ENCODE results near the gene SP8.
"Not testable (repeated sequence)": the region's sequence is repeated elsewhere in the genome, so short reads cannot be mapped to it uniquely, and the experiment has no call there.

Gene SP8

DNA sequence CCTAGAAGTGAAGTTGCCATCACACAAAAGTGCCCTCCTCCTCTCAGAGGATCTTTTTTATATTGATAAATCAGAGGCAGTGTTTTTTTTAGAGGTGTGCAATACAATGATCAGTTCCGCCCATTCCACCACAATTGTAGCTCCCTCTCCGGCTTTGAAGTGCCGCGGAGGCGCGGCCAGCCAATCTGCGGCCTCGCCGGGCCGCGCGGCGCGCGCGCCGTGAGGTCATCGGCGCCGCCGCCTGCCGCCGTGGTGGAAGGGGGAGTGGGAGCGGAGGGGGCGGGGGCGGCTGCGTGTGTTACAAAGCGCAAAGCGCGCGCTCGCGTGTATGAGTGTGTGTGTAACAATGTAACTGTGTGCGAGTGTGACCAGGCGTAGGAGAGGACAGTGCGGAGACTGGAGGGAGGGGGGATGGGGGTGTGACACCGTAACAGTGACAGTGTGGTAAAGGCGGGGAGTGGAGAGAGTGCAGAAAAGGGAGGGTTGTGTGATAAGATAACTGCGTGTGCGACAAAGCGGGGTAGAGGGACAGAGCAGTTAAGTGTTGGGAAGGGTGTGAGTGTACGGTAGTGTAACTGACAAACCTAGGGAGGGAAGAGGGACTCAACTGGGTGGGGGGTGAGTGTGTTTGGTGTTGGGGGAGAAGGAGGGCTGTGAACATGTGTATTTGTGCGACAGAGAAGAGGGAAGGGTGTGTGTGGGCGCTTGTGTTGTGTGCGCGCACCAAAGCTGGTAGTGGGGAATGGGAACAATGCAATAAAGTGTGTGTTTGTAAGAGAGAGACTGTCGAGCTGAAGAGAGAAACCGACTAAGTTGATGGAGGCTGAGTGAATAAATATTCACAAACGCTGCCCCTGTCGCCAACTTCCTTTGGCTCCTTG, at the start of gene SP8:
TSS of gene SP8 (minus strand) at position 108 of the 881 bp plus-strand sequence. CDS start at position 20, 88 bp downstream.
- no peak for DNase-seq (ENCODE audit: low read depth in 2 of 2)

DNA sequence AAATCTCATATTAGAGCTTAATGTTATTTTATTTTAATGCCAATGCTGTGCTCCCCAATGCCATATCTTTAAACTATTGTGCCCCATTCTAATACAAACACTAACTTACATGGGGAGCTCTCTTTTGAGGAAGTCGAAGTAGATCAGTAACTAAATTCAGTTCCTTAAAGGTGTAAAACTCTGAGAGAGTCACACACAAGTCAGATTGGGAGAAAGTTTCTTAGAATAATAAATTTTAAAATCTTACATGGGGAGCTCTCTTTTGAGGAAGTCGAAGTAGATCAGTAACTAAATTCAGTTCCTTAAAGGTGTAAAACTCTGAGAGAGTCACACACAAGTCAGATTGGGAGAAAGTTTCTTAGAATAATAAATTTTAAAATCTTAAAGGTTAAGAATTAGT, 49.7 kb upstream of the SP8 start:
- DNase-seq (ENCODE audit: low read depth in 2 of 2) = not testable (repeated sequence)

DNA sequence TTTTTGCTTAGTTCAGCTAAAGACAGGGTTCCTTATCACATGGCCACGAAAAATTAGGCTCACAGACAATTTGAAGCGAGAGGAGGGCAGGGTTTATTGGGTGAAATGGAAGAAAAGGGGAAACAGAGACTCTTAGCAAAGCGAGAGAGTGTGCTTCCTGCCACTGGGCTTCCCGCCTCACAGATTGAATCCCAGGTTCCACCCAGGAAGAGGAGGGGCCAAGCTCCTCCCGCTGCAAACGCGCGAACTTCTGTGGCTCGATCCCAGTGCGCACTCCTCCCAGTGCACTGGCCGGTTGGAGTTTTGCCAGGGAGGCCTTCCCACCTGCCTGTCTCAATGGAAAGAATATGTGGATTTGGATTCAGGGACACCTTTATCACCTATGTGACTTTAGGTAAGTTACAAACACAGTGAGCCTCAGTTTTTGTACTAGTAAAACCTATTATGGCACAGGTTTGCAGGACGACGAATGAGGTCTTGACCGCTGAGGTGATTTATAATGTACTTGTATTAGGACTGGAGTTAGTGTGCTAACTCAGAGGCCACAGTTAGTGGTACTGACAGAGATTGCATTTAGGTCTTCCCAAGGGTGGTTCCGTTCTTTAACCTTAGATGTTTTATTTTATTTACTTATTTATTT, 48.5 kb upstream of the SP8 start:
- no peak for DNase-seq (ENCODE audit: low read depth in 2 of 2)

DNA sequence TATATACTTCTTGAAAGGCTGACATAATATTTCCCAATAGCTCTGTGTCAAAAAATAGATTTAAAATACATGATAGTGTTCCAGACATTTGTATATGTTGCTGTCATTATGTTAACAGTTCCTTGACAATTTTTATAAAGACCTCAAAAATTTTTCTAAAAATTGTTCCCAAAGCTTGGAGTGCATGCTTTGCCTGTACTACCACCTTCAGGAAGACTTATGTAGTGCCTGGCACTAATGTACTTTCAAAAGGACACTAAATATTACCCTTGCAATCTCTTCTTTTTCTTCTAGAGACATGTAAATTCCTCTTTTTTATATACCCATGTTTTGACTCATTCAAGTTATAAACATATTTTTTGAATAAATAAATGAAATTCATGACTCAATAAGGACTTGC, 48.0 kb upstream of the SP8 start:
- no peak for DNase-seq (ENCODE audit: low read depth in 2 of 2)

DNA sequence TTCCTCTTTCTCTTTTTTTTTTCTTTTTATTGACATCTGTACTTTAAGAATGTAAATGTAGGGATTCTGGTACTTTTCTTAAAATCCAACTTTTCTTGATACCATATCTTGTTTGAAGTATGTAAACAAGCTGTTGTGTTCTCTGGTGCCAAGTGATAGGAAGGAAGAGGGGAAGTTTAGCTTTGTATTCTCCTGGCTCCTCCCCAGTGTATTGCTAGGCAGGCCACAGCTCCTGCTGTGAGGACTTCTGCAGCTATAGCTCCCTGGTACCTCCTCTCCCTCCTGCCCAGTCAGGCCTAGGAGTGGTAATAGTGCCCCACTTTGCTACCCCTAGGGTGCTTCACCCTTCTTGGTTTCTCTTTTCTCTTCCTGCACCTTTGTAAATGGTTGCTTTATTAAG, 45.3 kb upstream of the SP8 start:
- no peak for DNase-seq (ENCODE audit: low read depth in 2 of 2)

DNA sequence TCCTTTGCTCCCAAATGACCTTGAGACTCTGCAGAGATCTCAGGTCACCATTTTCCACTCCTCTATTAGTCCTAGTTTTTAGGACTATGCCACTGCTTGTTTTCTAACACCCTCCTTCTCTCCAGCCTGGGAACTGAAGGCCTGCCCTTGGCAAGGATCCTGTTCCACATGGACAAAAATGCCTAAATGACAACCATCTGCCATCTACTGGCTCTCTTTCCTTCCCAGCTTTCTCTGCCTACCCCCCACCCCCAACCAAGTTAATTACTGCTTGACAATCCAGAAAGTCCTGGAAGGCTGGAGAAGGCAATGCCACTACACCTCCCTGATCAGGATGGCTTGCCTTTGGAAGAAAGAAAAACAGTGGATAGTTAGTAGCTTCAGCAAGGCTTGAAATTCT, 44.8 kb upstream of the SP8 start:
- DNase-seq (ENCODE audit: low read depth in 2 of 2) = no peak

DNA sequence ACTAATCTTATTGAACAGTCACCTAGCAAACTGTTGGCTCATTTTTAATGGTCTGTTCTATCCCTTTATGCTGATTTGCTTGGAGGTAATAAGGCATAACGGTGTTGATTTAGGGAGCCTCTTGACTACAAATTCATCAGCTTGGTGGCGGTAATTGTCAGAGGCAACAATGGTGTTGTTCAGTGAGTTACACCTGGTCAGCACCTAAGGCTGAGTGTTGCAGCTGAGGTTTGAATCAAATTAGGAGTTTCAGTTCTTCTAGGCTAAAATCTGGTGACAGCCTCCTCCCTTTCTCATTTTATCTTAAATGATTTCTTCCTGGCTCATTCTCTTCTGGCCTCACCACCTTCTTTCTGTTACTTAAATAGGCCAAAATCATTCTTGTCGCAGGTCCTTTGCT, 42.3 kb upstream of the SP8 start:
- no peak for DNase-seq (ENCODE audit: low read depth in 2 of 2)

DNA sequence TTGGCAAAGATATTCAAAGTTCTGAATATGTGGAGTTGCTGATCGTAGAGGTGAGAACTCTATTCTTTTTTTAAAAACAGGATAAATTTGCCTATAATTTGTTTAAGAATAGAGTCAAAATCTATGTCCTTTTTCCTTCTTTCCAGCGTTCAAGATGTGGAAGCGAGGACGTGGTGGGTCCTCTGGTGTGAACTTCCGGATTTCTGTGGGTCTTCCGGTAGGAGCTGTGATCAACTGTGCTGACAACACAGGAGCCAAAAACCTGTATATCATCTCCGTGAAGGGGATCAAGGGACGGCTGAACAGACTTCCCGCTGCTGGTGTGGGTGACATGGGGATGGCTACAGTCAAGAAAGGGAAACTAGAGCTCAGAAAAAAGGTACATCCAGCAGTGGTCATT, 40.5 kb upstream of the SP8 start:
- DNase-seq (ENCODE audit: low read depth in 2 of 2) = no peak

DNA sequence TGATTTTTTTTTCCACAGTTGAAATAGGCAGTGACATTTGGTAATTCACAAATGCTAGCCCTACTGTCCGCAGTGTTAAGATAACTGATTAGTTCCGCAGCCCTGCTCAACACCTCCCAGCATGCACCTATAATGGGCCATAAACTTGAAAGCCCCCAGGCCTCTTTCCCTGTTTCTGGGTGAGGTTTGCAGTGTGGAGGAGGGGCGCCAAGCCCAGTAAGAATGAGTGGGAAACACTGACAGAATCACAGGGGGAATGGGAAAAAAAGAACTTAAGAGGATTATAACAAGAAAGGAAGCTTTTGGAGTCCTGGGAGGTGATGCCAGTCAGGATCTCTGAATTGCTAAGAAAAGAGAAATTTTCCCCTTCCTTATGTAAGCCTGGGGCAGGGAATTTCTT, 39.6 kb upstream of the SP8 start:
- DNase-seq (ENCODE audit: low read depth in 2 of 2) = no peak

DNA sequence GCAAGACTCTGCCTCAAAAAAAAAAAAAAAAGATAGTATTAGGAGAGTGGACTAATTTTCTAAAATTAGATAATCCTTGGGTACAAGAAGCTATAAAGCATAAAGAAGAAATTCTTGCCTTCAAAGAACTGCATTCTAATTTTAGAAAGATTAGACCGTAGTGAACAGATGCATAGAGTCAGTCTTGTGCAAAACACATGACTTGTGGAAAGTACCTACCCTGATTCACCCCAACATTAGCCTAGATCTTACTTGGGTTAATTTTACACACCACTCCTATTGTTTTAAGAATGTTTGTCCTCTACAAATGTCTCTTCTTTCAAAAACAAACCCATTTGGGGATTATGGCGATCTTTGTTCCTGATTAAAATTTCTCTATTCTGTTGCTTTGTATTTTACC, 38.9 kb upstream of the SP8 start:
- DNase-seq (ENCODE audit: low read depth in 2 of 2) = no peak

DNA sequence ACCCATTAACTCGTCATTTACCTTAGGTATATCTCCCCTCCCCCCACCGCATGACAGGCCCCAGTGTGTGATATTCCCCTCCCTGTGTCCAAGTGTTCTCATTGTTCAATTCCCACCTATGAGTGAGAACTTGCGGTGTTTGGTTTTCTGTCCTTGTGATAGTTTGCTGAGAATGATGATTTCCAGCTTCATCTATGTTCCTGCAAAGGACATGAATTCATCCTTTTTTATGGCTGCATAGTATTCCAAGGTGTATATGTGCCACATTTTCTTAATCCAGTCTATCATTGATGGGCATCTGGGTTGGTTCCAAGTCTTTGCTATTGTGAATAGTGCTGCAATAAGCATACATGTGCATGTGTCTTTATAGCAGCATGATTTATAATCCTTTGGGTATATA, 34.7 kb upstream of the SP8 start:
- not testable (repeated sequence) for DNase-seq (ENCODE audit: low read depth in 2 of 2)

DNA sequence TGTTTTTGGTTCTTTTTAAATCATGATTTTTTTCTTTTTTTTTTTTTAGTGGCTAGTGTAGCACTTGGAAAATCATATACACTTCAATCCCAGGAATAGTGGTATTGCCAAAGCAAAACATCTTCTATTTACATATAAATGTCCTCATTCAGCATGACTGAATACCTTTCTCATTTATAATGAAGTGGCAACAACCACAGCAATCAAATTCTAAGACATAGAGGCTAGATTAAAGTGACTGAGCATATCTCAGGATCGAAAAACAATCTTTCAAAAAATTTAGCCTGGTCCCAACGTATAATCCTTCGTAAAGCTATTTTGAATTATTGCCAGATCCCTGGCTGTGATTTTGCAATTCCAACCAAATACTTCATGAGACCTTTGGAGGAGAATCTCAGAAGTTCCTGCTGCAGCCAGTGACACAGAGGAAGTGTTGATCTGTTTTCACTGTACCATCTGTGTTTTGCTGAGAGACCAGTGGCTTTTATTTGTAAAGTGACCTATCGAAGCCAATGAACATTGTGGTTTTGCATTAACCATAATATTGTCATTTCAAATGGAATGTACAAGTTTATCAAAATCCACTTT, 29.8 kb upstream of the SP8 start:
- DNase-seq (ENCODE audit: low read depth in 2 of 2) = no peak

DNA sequence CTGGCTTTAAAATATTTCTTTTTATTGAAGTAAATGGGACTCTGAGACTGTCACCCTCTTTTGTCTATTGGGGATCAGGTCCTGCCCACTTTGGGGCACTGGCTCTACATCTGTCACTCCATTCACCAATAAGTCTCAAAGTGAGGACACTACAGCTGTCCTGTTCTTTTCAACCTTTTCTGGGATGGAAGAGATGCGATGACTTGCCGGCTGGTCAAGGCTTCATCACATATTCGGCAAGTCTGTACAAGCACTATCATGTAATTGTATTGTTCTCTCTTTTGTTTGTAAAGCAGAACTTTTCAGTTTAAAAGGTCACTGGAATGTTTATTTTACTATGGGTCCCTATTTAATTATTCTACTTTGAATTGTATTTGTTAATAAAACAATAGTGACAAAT, 17.7 kb upstream of the SP8 start:
- DNase-seq (ENCODE audit: low read depth in 2 of 2) = no peak

DNA sequence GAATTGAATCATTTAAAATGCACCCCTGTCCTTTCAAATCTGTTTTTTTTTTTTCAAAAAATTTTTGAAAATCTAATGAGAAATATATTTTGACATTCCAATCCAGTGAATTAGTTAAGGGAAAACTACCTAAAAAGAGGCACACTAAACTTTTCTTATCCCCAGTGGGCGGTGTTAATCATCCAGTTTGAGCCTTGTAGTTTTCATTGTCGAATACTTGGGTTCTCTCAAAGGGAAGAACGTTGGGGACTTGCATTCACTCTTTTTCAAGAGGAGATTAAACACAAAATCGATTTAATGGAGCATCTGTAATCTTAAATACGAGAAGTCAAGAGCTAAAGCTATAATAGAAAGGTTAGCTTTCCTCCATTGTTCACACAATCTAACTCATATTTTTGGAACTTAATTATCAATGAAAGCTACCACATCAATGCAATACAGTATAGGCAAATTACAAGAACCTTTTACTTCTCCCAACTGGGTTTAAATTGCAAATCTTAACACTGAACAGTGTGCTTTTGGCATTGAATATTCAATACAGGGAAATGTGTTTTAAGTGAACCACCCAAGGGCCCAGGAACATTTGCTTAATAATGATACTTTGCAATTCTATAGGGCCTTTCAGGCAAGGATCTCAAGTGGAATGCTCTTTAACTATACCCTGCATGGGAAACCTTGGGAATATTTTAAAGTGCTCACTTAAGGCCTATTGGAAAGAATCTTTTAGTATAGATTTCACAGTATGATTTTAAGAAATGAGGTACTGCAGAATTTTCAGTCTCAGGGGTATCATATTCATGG, 13.1 kb upstream of the SP8 start:
- DNase-seq (ENCODE audit: low read depth in 2 of 2) = no peak

DNA sequence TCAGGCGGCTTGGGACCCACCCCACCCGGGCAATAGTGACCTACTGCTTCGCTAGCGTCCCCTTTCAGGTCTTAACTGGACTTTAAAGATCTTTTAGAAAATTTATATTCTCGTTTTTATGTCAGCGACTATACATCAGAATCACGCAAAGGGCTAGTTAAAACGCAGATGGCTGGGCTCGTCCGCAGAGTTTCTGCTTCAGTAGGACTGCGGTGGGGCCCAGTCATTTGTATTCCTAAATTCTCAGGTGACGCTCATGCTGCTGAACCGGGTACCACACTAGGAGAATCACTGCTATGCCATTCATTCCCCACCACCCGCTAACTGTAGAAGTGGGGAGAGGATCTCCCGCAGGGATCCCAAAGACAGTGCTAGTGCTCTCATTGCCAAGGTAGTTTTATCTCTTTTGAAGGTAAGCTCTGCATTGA, 12.0 kb upstream of the SP8 start:
- no peak for DNase-seq (ENCODE audit: low read depth in 2 of 2)

DNA sequence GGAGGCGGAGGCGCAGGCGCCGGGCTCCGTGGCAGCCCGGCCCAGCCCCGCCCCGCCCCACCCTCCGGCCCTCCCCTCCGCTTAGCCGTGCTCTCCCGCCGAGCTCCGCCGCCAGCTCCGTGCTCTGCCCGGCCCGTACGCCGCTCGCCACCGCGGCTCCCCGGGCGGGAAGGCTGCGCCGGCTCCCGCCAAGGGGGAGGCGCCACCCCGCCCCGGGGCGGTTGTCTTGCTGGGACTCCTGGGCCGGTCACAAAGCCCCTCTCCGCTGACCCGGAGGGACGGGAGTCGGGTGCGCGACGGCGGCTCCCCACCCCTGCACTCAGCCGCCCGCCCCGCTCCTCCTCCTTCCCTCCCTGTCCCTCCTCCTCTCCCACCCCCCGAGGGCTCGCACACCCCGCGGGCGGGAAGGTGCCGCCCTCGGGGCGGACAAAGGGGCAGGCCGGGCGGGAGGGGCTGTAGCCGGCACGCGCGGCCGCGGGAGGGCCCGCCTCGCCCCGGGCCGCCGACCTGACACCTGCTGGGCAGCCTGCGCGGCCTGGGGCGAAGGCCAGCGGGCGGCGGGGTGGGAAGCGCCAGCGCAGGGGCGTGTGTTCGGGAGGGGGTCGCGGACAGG, 11.5 kb upstream of the SP8 start:
- DNase-seq (ENCODE audit: low read depth in 2 of 2) = no peak

DNA sequence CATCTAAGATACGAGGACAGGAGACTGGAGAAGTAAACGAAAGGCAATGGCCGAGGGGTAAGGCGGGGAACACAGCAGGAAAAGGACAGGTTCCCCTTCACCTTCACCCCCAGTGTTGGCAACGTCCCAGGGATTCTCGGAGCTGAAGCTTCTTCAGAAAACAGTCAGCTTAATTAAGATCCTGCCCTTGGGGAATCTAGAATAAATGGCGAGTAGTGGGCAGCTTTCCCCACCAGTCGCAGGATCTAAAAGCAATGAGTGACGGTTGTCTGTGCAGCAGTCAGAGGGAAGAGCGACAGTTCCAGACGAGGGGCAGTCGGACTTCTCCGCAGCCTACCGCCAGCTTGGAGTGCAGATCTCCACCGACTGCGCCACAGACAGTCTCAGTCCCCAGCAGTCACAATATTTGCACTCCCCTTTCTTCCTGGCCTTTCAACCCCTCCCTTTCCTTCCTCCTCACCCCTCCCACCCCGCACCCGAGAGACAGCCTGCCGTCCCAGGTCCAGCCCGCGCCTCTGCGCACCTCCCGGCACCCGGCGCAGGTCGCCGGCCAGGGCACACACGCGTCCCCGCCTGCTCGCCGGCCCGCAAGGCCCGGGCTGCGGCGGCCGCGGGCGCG, 10.9 kb upstream of the SP8 start:
- no peak for DNase-seq (ENCODE audit: low read depth in 2 of 2)

DNA sequence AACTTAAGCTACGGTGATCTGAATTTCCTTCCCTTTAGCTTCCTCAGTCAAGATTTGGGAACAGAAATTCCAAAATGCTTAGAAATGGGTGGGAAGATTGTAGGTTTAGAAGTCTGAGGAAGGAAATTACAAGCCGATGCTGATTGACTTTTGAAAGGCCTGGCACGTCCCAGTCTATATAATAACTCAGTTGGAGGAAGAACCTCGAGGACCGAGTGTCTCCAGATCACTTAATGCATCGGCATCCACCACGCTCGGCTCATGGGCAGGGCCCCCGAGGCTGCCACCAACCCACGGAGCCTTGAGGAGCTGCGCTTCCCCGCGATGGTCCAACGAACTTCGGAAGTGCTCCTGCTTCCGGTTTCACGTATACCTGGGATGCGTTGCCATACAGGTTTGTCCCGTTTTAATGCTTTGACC, 10.4 kb upstream of the SP8 start:
- no peak for DNase-seq (ENCODE audit: low read depth in 2 of 2)

DNA sequence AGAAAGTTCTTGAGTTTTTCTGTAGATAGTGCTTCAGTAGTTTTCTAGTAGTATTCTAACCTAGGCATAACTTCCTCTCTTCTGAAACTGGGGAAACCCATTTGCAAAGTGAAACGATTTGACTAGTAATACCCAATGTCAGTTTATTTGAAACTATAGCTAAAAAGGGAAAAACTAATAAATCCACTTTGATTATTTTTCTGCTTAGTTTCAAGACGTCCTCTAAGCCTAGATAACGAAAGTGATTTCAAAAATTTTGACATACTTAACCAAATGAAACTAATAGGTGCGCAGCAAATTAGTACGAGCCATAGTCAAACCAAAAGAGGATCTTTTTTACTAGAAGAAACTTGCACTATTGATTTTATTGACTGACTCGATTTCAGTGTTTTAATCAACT, 9.8 kb upstream of the SP8 start:
- DNase-seq (ENCODE audit: low read depth in 2 of 2) = no peak

DNA sequence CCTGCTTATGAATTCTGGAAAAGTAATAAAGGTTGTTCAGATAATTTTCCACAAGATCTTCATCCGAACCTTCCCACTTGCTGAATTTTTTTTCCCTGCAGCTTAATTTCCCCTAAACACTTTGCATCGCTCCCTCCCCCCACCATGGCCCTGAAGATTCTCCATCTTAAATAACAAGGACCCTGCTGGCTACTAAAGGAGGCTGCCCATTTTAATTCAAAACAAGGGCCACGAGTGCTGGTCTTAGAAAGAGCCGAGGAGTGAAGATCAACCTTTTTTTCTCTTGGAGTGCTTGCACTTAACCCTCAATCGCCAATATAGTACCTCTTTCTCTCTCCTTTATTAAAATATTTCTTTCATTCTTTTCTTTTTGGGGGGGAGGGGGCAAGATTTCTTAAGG, 9.2 kb upstream of the SP8 start:
- DNase-seq (ENCODE audit: low read depth in 2 of 2) = no peak

DNA sequence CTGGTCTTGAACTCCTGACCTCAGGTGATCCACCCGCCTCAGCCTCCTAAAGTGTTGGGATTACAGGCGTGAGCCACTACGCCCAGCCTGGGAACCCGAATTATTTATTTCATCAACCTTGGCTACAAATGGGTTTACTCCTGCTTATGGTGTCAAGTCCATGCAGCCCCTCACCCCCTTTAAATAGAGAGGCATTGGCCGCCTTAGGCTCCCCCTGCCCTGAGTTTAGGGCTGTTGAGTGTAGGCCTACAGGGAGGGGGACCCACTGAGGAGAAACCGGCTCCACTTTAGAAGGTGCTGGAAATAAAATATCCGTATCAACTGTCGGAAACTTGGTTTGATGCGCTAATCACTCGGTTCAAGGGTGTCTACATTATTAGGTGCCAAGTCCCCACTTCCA, 8.7 kb upstream of the SP8 start:
- no peak for DNase-seq (ENCODE audit: low read depth in 2 of 2)

Data from stimulated activated CD4-positive, alpha-beta T cell treated with anti-CD3 and anti-CD28 coated beads, Interleukin-12 subunit alpha, Interleukin-12 subunit beta, amount 100 ng/mL, for 24 hours (primary cell).